Dermis microvascular lymphatic vessel endothelial cell (primary cell): ENCODE measurements around the gene IL11. TPM values are rescaled to one million over a fixed set of nuclear protein-coding genes. Genes with fewer than 3 reads are reported as not detected.
"Not testable (repeated sequence)": the region's sequence is repeated elsewhere in the genome, so short reads cannot be mapped to it uniquely, and the experiment has no call there.

Experiments used
- DNase-seq, 2 donors: peaks; one replicate each; pipeline versions ENCODE4 v3.0.0 to v3.0.0-alpha.2; 2010; ENCODE audit warnings: low read depth in 2 of 2
- total RNA-seq: library from RNA; depleted of rRNA; stranded (reverse); fragments of >200 nt; gene quantifications from 2 replicates; pipeline ENCODE4 v1.2.1, GENCODE V29; 2014

IL11 gene
- total RNA-seq, 1 donor from 2014 or later: under 0.01 TPM

GRCh38 chr19:55352549-55353145 lies 17.6 kb downstream of the IL11 start:
- no peak for DNase-seq

GRCh38 chr19:55352040-55352439 lies 18.2 kb downstream of the IL11 start:
- no peak for DNase-seq

DNA sequence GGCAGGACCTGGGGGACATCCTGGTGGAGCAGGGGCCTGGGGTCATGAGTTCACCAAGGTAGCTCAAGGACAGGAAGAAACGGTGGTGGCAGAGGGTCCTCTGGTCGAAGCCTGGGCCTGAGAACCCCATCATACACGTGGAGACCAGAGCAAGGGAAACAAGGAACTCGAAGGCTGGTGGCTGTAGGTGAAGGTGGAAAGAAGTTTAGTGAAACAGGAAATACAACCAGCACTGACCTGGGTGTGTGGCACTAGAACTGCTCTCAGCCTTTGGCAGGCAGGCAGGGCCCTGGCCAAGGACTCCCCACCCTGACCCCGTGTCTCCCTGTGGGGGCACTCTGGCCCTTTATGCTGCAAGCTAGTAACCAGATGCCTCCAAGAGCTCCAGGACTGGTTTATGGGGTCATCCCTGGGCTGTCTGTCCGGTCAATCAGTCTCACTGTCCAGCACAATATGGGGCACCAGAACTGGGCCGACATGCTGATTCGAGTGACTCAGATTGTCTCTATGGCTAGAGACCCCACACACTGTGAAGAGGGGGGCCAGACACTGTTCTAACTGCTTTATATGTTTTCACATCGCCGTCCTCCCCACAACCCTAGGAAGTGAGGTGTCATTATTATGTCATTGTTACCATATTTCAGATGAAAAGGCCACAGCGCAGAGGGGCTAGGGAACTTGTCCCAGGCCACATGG lies 19.5 kb downstream of the IL11 start:
- no peak for DNase-seq

DNA sequence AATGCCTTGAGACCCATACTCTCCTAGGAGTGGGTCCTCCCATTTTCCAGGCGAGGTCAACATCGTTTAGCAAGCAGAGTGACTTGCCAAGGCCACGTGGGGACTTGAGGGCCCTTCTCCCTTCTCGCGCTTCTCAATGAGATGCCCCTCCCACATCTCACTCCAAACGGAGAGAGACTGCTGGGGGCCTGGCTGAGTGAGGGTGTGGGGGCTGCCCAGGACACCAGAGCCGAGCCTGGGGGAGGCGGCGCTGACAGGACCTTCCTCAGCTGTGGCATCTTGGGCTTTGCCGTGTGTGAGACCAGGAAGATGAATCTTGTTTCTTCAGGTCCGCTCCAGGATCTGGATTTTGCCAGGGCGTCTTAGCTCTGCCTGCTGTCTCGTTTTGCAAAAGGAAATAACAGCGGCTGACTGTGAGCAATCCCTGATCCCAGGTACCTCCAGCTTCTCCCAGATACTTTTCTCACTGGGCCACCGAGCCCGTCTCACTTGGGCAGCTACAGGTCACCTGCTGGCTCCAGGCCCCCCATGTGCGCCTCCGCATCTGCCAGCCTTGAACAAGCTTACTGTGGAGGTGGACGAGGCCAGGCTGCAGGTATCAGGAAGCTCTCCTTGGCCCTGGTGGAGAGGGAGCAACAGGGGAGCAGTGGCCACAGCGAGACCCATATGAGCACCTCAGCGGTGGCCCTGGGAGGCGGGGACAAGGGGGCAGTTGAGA lies 21.8 kb downstream of the IL11 start:
- no peak for DNase-seq

- no peak for DNase-seq
Measured at GRCh38 chr19:55347442-55348009, 22.7 kb downstream of the IL11 start.

- no peak for DNase-seq
Measured at GRCh38 chr19:55346725-55347441, 23.4 kb downstream of the IL11 start.

- DNase-seq: peak; percentile 9 to 15
Measured at GRCh38 chr19:55345818-55346724, 24.2 kb downstream of the IL11 start.

DNA sequence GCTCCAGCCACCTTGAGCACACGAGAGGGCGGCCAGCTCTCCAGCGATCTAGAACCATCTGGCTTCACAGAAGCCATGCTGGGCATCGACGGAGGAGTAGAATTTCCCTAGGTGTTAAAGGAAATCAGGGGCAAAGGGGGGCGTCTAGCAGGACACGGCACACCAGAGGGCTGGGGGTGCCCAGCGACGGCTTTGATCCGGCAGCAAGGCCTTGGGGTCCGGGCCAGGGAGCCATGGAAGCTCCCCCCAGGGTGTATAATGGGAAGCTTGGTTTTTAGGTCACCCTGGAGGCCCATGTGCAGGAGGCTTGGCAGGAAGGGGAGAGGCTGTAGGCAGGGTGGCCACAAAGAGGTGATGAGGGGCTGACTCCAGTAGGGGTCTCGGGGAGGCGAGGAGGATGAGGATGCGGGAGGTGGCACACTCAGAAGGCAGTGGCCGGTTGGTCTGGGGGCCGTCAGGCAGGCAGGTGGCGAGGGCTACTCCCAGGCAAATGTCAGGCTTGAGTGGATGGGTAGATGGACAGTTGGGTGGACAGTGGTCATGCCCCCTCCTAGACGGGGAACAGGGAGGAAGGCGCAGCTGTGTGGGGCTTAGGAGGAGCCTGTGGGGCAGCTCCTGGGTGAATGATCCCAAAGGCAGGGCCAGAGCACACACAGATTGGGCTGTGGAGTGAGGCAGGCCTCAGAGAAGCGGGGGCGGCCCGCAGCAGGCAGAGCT lies 25.0 kb downstream of the IL11 start:
- no peak for DNase-seq

- DNase-seq: no peak
Measured at GRCh38 chr19:55344444-55344843, 25.8 kb downstream of the IL11 start.

DNA sequence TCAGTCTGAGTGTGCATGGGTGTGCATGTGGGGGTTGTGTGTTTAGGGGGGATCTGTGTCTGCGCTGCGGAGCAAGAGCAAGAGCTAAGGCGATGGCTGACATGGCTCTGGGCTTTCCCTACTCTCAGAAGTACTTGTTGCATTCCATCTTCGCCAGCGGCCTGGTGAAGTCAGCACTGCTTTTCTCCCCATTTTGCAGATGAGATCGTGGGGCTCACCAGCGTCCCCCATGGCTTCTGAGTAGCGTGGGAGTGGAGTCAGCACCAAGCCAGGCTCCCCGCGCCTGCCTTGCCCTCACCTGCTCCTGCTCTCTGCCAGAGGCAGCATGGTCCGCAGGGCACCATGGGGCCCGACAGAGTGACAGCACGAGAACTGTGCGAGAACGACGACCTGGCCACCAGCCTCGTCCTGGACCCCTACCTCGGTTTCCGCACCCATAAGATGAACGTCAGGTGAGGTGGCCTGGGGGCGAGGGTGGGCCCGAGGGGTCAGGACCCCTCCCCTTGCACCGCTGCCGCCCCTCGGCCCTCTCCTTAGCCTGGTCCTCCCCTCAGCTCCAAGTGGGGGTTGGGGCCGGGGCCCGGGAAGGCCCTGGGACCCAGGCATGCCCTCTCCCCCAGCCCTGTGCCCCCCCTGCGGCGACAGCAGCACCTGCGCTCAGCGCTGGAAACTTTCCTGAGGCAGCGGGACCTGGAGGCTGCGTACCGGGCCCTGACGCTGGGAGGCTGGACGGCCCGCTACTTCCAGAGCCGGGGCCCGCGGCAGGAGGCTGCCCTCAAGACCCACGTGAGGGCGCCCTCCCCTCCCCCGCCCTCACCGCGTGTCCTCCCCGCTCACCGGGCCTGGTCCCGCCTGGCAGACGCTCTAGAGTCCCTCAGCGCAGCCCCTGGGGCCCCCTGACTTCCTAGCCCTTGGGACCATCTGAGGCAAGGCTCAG lies 28.4 kb downstream of the IL11 start:
- no peak for DNase-seq

DNA sequence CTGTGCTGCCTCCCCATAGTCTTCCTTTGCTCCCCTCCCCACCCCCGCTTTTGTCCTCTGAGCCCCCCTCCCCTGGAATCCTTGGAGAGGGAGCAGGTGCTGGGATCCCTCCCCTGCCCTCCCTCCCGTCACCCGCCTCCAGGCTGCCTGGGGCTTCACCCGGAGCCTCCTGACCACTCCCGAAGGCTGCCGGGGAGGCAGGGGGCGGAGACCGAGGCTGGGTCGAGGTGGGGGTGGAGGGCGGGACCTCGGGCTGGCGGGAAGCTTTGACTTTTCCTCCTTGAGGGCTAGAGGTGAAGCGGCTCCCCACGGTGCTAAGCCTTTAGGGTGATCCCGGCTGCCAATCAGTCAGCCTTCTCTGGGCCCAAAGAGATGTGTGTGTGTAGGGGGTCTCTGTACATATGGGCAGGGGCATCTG lies 29.1 kb downstream of the IL11 start:
- peak in 1 of 2 donors; percentile 30 for DNase-seq

- DNase-seq: no peak
Measured at GRCh38 chr19:55340784-55341147, 29.5 kb downstream of the IL11 start.

DNA sequence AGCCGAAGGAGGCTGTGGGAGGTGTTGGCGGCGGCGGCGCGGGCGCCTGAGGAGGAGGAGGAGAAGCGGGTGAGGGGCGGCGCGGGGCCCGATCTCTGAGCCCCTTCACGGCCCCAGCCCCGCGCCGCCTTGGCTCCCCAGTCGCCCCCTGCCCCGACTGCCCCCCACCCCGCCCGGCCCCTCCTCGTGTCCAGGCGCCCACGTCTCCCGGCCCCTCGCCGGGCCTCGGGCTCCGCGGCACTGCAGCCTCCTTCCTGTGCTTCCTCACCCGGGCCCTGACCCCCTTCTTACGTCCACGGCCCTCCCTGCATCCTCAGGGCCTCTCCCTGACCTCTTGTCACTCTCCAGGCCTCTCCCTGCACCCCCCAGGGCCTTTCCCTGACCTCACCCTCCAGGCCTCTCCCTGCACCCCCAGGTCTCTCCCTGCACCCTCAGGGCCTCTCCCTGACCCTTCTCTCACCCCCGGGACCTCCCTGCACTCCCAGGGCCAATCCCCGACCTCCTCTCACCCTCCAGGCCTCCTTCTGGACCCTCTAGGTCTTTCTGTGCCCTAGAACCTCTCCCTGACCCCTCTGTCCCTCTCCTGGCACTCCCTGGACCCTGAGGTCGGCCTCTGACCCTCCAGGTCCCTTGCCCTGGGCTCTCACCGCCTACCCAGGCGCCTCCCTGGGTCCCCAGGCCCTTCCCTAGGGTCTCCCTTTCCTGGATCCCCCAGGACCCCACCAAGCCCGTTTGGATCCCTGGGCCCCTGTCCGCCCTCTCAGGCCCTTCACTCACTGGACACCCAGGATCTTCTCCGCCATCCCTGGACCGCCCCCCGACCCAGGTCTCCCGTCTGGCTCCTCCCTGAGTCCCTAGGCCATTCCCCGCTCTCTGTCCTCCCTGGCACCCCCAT lies 30.1 kb downstream of the IL11 start:
- no peak for DNase-seq

DNA sequence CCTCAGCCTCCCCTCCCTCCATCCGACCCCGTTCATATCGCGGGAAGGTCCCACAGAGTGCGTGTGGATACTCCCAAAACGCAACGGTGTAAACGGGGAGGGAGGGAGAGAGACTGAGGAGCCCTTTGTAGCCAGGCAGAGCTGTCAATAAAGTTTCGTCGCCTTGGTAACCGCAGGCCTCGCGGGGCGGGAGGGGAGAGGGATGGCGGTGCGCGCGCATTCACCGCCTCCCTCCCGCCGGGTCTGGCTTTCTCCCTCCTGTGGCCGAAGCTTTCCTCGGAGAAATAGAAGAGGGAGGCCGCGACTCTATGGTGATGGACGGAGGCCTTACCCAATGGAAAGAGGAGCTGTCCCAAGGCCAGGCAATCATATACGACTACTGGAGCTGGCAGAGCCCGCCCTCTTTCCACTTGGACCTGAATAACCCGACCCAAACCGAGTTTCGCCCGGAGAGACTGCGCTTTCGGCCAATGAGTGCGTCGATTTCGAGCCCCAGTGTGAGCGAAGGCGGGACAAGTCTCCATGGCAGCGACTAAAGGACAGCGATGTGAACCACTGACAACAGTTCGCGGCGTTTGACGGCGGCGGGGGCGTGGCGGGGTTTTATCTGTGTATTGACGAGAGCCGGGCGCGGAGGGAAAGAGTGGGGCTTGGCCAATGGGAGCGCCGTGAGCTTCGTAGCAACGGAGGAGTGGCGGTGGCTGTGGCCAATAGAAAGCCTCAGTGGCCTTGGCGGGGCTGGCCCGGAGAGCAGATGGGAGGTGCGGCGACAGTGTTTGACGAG lies 31.0 kb downstream of the IL11 start, which contains the start of gene KMT5C:
Gene KMT5C (plus strand): TSS at position 772 of the 784 bp plus-strand sequence. CDS start 2,061 bp downstream, outside the sequence.
- peak; percentile 100 for DNase-seq

DNA sequence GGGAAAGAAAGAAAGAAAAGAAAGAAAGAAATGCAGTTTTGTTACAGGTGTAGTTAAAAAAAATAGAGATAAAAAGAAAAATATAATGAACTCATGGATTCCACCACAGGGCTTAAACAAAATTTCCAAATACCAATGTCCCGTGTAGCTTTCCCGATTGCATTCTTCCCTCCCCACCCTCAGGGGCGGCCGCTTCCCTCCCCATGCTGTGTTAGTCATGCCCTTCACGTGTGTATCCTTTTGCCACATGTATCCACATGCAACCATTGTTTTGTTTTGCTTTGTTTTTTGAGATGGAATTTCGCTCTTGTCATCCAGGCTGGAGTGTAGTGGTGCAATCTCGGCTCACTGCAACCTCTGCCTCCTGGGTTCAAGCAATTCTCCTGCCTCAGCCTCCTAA lies 34.2 kb downstream of the IL11 start:
- no peak for DNase-seq

- DNase-seq: no peak
Measured at GRCh38 chr19:55333870-55334269, 36.4 kb downstream of the IL11 start.

- DNase-seq: not testable (repeated sequence)
Measured at GRCh38 chr19:55329791-55330190, 40.5 kb downstream of the IL11 start.
